Activated CD4-positive, alpha-beta T cell treated with anti-CD3 and anti-CD28 coated beads, Interleukin-2, amount 50 U/mL, for 24 hours (primary cell): ENCODE results near the gene SLC22A31.

Source experiments
- DNase-seq, 2 donors: peaks; one replicate each; pipeline ENCODE4 v3.0.0-alpha.2; 2020; ENCODE audit warnings: low read depth in 1 of 2, low spot score in 1 of 2

The SLC22A31 gene

DNA sequence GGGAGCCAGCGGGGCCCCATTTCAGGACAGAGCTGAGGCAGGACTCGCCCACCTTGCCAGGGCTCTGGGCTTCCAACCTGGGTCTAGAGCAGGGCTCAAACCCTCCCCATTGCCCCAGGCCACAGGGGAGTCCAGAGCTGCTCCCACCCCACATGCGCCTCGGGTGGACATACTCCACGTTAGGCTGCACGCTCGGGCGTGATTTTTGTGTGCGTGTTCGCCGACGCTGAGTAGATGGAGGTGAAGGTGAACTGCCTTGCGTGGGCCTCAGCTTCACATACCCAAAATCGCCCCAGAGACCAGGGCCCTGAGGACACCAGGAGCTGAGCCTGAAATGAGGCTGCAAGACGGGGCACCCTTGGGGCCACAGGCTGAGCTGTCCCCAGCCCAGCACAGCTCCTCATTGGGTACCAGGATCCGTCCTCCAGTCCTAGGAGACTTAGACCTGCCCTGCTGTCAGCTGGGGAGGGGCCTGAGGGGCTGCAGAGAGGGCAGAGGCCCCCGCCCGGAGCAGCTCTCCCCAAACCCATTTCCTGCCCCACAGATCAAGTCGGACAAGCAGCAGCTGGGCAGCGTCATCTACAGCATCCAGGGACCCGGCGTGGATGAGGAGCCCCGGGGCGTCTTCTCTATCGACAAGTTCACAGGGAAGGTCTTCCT lies 20.6 kb downstream of the SLC22A31 start:
- no peak for DNase-seq

DNA sequence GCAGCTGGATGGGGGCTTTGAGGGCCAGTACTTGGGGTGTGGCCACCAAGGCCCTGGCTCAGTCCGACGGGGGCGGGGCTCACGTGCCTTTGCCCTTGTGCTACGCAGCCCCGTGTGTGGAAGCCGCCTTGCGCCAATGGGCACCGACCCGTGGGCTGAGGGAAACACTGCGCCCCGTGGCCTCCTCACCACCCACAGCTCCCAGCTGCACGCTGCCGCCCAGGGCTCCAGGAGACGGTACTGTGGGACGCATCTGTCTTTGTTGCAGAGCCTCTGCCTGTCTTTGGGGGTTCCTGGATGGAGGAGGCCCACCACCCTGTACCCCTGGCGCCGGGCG lies 21.2 kb downstream of the SLC22A31 start:
- no peak for DNase-seq

DNA sequence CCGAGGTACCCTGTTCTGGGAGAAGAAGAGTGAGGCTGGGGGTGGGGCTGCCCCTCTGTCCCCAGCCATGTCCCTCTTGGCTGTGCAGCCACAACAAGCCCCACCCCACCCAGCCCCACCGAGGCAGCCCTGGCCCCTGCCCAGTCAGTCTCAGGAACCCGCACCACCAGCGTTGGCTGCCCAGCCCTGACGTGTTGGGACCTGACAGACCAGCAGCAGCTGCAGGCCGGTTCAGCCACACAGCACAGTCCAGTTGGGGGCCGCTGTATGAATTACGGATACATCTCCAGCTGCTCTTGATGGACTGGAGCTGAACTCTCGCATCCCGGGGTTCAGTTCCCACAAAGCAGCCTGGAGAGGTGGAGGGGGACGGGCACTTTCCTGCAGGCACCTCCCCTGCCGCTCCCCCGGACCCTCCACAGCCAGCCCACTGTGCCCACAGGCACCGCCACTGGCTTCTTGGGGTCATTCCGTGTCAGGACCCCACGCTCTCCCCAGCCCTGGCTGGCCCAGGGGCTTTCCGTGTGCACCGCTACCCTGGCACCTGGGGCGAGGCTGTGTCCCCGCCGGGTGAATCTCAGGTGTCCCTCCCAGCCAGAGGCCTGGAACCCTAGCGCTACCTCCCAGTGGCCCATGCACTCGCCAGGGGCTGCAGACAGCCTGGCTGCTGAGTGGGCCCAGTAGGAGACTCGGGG lies 21.7 kb downstream of the SLC22A31 start:
- DNase-seq: no peak

DNA sequence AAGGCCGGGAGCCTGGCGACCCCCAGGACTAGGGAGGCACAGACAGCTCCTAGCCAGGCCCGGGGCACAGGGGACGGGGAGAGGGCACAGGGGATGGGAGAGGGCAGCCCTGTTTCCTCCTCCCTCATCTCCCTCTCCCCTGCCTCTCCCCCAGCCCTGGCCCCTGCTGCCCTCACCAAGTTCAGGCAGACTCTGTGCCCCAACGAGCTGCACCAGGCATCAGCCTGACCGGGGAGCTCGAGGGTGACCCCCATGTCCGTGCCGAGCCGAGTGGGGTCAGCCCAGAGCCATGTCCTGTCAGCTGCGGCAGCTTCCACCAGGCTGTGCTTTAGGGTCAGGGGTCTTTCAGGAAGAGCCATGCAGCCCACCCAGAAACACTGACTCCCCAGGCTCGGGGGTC lies 22.8 kb downstream of the SLC22A31 start:
- DNase-seq: no peak

DNA sequence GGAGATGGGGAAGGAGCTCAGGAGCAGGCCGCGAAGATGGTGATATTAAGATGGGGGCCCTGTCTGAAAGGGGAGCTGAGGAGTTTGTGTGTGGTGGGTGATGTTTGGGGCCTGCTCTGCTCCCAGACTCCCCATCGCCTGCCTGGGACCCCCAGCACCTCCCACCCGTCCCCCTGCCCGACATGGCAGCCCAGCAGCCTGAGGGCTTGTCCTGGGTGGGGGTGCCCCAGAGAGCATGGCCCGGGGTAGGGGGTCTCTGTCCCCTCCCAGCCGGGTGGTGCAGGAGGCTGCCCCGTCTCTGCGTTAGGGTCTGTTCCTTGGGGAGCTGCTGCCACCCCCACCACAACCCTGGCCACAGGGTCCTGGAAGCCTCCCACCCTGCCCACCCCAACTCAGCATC lies 23.6 kb downstream of the SLC22A31 start:
- no peak for DNase-seq

DNA sequence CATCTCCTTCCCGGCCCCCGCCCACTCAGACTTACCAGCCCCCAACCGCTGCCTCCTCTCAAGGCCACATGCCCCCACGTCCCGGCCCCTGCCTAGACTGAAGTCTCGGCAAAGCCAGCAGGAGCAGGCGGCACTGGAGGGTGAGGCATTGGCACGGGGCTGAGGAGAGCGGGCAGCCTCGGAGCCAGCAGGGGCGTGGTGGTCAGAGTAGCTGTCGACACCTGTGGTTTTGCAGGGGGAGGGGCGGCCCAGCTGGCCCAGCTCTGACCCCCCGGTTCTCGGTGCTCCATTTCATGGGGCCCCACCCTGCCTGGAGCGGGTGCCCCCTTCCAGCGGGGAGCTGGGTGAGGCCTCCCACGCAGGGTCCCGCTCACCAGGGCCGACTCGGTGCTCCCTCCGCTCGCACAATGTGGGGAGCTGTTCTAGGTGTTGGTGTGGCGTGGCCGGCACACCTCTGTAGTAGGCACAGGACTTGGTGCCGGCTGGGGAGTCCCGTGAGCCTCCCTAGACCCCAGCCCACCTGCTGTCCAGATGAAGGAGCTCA lies 24.1 kb downstream of the SLC22A31 start:
- DNase-seq: no peak

DNA sequence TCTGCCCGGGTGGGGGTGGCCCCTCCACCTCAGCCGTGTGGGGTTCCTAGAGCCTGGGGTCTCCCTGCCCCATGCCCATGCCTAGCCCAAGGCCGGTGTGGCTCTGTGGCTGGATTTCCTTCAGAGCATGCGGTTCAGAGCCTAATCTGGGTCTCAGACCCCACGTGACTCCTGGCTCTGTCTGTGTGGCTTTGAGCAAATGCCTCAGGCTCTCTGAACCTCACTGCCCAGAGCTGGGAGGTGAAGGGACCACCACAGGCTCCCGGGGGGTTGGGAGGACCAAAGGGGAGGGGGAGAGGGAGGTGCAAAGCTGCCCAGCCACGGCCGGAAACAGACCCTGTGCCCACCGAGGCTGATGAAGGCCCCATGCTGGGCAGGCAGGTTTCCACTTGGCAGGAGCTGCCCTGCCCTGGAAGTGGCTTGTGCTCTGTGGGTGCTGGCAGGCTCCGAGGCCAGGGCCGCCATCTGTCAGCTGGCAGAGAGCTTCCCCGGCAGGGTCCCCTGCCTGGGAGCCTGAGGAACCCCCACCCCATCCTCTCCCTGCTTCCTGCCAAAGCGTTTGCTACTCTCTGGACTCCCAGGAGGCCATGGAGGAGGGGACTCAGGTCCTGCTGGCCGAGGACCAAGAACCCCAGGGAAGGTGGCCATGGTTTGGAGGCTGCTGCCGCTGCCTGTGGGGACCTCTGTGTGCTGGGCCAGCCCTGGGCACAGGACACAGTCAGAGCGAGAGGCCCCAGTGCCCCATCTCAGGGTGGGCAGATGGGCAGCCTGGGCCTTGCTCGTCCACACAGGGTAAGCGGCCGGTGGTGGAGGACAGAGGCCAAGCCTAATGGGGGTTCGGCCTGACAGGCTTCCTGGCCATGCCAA lies 24.8 kb downstream of the SLC22A31 start:
- no peak for DNase-seq

DNA sequence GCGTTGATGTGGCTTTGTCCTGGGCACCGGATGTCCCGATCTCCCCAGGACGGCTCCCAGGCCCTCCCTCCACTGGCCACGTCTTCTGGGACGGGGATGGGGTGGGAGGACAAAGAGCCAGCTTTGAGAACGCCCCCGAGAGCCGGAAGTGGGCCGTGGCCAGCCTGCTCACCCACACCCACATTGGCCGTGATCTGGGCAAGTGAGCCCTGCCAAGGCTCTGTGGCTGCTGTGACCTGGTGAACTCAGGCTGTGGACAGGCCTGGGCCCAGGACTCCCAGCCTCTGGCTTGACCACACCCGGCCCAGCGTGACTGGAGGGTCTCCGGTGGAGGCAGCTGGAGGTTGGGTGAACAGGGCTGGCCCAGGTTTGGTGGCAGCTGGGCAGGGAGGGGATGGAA lies 25.5 kb downstream of the SLC22A31 start:
- no peak for DNase-seq

DNA sequence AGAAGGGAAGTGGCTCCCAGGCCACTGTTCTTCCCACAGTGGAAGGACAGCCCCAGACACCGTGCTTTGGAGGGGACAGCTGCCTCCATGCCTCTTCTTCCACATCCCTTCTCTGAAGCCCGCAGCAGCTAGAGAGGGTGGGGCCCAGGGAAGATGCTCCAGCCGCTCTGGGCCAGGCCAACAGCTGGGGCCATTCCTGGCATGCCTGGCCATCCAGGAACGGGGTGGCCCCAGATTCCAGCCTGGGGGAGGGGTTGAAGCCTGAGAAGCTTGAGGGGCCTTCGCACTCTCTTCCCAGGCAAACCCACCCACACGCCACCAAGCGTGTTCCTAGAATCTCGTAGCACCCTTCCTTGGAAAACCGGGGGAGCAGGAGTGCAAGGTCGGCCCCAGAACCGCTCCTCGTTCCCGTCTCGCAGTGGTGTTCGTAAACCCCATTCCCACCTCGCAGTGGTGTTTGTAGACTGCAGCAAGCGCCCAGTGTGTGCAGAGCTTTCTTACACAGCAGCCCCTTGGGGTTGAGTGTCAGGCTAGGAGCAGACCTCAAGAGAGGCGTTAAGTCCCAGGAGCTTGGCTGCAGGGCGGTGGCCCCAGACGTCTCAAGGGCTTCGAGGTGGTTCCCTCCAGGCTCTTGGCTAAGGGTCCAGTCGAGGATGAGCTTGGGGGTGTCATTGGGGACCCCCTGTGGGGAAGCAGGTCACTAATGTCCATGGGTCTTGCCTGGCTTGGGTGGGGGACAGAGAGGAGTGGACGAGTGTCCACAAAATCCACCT lies 26.1 kb downstream of the SLC22A31 start:
- no peak for DNase-seq

DNA sequence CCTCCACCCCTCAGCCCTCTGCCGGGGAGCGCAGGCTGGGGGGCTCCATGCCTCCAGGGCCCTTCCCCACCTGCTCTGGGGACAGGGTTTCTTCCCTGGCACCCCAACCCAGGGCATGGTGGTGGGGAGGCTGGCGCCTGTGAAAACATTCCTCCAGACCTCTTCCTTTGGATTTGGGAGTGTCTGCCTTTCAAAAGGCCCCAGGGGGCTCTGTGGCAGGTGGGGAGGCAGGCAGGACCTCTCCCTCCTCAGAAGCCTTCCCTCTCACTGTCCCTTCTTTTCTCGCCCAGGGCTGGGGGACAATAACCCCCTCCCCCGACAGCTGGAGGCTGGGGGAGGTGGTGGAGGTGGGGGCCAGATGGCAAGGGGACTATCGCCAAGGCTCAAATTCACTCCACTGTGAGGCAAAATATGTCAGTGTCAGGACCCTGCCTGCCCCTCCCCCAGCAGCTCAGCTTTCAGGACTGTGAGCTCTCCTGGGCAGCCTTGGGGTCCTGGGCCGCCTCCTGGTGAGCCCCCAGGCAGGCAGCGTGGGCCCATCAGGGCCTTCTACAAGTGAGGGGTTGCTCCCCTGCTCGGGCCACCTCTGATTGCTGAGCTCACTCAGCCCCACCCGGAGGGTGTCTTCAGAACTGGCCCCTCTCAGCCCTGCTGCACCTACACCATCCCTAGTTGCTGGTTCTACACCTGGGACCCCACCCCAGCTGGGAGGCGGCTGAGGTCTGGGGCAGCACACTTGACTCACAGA lies 27.0 kb downstream of the SLC22A31 start:
- DNase-seq: no peak

DNA sequence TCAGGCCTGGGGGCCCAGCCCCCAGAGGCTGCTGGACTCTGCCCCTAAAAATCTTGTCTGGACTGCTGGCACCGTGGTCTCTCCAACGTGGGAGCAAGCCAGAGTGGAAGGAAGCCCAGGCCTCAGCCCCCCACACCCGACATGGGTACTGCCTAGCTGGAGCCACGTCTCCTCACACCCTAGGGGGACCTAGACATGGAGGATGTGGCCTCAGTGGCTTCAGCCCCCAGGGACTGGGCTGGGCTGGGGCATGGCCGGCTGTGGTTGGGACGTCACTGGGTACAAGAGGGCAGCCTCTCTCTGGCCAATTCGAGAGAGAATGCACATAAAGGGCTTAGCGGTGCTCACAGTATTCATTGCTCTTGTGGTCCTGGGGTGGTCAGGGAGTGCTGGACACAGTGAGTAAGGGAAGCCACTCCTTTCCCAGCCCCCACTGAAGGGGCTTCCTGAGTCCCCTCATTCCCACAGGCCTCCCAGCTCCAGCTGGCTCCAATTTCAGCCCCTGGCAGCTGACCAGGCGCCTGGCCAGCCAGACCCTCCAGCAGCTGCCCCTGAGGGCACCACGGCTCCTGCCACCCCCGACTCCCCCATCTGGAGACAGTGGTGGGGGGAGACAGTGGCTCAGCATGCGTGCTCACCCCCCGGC lies 27.7 kb downstream of the SLC22A31 start:
- DNase-seq: no peak

DNA sequence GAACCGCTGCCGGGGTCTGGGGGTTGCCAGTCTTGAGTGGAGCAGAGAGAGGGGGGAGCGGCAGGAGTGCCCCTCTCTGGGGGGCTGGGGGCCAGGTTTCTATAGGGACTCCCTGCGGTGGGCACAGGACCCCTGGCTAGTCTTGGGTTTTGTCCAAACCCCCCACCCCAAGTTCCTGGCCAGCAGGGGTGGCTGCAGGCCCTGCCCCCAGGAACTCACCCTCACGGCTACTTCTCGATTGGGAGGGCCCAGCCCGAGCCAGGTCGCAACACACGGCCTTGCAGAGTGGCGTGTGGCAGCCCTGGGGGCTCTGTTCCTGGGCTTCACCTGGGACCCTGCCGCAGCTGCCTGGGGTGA lies 28.2 kb downstream of the SLC22A31 start:
- no peak for DNase-seq

DNA sequence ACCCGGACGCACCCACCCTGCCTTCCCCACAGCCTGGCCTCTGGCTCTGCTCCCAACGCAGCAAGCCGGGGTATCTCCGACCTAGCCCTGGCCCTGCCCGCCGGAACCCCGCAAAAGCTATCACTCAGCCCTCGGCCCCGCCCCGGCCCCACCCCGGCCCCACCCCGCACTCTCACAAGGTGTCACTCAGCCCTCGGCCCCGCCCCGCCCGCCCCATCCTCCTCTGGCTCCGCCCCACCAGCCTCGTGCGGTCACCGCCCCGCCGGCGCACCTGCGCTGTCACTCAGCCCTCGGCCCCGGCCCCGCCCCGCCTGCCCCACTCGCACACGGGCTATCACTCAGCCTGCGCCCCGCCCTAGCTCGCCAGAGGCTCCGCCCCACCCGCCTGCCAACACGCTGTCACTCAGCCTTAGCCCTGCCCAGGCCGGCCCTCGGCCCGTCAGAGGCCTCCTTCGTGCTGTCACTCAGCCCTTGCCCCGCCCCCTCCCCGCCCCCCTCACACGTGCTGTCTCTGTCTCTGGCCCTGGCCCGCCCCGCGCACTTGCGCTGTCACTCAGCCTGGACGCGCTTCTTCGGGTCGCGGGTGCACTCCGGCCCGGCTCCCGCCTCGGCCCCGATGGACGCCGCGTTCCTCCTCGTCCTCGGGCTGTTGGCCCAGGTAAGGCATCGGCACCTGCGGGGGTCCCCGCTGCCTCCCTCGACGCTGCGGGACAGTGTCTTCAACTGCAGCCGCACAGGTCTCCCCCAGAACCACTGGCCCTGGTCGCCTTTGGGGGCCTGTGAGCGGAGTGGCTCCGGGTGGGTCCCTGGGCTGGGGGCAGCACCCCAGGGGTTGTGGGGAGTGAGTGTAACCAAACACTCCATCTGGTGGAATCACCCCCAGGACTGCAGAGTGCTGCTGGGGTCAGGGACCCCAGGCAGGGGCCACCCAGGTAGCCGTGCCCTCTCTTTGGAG lies 28.8 kb downstream of the SLC22A31 start, which contains the start of gene CDH15:
TSS of gene CDH15 (plus strand) at position 533 of the 955 bp plus-strand sequence. CDS start at position 617, 84 bp downstream.
- peak; percentile 92 to 93 for DNase-seq

DNA sequence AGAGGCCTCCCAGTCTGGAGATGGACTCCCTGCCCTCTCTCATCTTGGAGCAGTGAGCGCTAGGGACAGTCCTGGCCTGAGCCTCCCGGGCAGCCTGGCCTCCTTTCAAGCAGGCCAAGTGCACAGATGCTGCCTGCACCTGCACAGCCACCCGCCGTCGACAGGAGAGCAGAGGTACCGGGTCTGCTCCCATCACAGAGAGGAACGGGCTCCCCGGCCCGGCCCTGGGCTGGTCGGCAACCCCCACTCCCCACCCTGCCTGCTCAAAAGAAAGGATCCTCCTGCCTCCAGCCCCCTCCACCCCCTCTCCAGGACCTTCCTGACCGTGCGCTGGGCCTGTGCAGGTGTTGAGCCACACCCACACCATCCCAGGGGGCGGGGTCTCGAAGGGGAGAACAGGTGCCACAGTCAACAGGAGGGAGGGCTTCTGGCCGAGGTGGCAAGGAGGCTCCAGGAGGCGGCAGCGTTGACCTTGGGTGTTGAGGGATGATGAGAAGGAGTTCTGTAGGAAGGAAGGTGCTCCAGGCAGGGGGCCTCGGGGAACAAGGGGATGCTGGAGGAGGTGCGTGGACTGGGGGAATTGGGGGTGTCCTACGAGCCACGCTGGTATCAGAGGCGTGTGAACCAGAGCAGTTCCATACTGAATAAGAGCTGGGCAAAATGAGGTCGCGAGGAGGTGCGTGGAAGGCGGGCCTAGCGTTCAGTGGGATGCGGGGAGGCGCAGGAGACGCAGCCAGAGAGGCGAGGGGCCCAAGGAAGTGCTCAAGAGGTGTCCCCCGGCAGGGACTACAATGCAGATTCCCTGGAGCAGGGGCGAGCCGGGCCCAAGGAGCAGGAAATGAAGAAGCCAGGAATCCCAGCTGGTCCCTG lies 29.8 kb downstream of the SLC22A31 start:
- DNase-seq: no peak

DNA sequence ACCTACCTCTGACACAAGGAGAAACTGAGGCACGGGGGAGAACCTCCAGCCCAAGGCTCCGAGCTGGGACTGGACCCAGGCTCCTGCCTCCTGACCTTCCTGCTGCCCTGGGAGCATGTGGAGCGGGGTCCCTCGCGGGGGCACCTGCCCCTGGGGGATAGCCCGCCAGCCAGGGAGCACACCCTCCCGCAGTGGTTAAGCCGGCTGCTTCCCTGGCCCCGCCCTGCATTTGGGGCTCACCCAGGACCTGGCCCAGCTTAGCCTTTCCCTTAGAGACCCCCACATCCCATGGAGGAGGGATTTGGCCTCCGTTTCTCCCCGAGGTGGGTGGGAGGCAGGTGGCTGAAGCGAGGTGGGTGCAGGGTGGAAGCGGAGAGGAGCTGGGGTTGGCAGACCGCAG lies 30.6 kb downstream of the SLC22A31 start:
- no peak for DNase-seq

DNA sequence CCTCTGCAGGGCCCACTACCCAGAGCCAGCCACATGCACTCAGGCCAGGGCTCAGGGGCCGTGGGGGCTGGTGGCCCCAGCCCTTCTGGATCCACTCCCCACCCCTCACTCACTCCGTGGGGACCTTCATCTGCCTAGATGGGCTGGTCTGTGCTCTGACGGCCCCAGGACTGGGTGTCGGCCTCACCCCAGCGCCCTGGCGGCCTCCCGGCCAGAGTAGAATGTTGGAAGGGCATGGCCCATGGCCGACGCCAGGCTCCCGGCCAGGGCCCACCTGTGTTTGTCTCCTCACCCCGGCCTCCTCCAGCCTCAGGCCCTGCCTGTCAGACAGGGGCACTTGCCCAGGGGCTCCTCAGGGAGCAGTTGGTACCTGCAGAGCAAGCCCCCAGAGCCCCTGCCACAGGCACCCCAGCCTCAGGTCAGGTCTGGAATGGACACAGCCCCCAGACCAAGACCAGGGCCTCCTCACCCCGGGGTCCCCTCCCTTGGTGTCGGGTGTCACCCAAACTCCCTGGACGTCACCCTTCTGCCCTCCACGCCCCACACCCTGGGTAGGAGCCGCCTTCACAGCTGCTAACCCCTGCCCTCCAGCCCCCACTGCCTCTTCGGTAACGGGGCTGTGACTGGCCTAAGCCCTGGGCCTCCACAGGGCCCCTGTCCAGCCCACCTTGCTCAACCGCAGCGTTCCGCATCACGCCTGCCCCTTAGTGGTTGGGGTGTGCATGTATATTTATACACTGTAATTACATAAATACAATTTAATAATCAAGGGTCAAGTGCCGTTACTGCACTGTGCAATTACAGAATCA lies 31.8 kb downstream of the SLC22A31 start:
- no peak for DNase-seq

DNA sequence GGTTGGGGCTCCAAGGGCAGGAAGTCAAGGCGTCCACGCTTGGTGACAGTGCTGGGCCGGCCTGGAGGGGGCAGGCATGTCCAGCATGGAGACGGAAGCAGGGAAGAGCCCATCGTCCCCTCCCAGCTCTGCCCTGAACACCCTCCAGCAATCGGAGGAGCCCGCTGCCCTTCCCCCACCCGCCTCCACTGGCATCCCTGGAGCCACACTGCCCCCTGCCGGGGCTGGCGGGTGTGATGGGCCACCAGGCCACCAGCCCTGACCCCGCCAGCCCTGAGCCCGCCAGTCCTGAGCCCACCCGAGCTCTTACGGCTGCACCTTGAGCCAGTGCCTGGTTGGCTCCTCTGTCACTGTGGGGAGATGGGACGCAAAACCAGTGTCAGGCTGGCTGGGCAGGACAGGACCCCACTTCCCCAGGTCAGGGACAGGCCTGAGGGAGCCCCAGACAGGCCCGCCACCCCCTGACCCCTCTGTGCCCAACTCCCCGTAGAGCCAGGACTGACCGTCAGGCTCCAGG lies 32.9 kb downstream of the SLC22A31 start:
- DNase-seq: peak; percentile 79 to 82
